Neutrophil (primary cell): ENCODE data around the gene BANF1.
"Not testable (repeated sequence)": the region's sequence is repeated elsewhere in the genome, so short reads cannot be mapped to it uniquely, and the experiment has no call there.

Experiments used
- H3K27ac ChIP-seq: fragments of 200-600 bp; sonication (generic); 2 replicates; pipeline ENCODE4 v1.5.1; 2016; ENCODE audit warnings: mild to moderate bottlenecking, moderate library complexity
- H3K27me3 ChIP-seq: fragments of 200-600 bp; sonication (generic); 2 replicates; pipeline ENCODE4 v1.6.0; 2016; ENCODE audit warnings: mild to moderate bottlenecking
- H3K36me3 ChIP-seq: fragments of 200-600 bp; sonication (generic); 2 replicates; pipeline ENCODE4 v1.5.1; 2017
- H3K4me1 ChIP-seq, 2 experiments: fragments of 200-600 bp in 1 of 2; sonication (generic) in 1 of 2; 1 replicate in 1 of 2; 2 replicates in 1 of 2; pipeline versions ENCODE4 v1.5.1 to v1.6.1; 2013 to 2016; ENCODE audit warnings: low read depth in 1 of 2, low read length in 1 of 2, mild to moderate bottlenecking in 1 of 2, moderate library complexity in 1 of 2; ENCODE audit not compliant: control insufficient read depth in 1 of 2, insufficient read depth in 1 of 2
- H3K4me3 ChIP-seq, 2 experiments: fragments of 200-600 bp in 1 of 2; sonication (generic) in 1 of 2; 1 replicate in 1 of 2; 2 replicates in 1 of 2; pipeline ENCODE4 v1.5.1; 2013 to 2016; ENCODE audit warnings: low read depth in 1 of 2, low read length in 1 of 2, mild to moderate bottlenecking in 1 of 2, moderate library complexity in 1 of 2
- H3K9me3 ChIP-seq: fragments of 200-600 bp; sonication (generic); 2 replicates; pipeline ENCODE4 v1.5.1; 2016
- CTCF ChIP-seq: fragments of 200-600 bp; sonication (generic); IDR thresholded peaks from 2 replicates; pipeline ENCODE4 v1.5.1; 2016; ENCODE audit warnings: antibody characterized with exemption

Gene BANF1

GRCh38 chr11:66016793-66017177 is 14.5 kb downstream of the BANF1 start:
- TF ChIP-seq CTCF, result no peak
- H3K9me3 ChIP-seq, result no peaks in the 10 kb centered on the region
- no peaks in the 10 kb centered on the region for H3K36me3 ChIP-seq
- H3K27ac ChIP-seq, result no peak overlapping the region
- peaks cover 5 to 20% of the 10 kb centered on the region in 2 experiments for H3K4me1 ChIP-seq
- no peak overlapping the region for H3K4me3 ChIP-seq
- peaks cover 23% of the 10 kb centered on the region for H3K27me3 ChIP-seq

- Histone ChIP-seq H3K4me1 (peaks cover 7 to 21% of the 10 kb centered on the region in 2 experiments), H3K36me3 (no peaks in the 10 kb centered on the region), H3K27me3 (peaks cover 19% of the 10 kb centered on the region), H3K27ac (no peak overlapping the region), H3K9me3 (no peaks in the 10 kb centered on the region), H3K4me3 (no peak overlapping the region)
- no peak for TF ChIP-seq CTCF
Measured at GRCh38 chr11:66017321-66017720, 15.0 kb downstream of the BANF1 start.

- Histone ChIP-seq H3K4me1 (peaks cover 8 to 24% of the 10 kb centered on the region in 2 experiments), H3K9me3 (no peaks in the 10 kb centered on the region), H3K27me3 (peaks cover 18% of the 10 kb centered on the region), H3K27ac (no peak overlapping the region), H3K36me3 (no peaks in the 10 kb centered on the region), H3K4me3 (no peak overlapping the region)
- TF ChIP-seq CTCF, result no peak
Measured at GRCh38 chr11:66020212-66020611, 17.9 kb downstream of the BANF1 start.

GRCh38 chr11:66020618-66021357 is 18.5 kb downstream of the BANF1 start:
- TF ChIP-seq CTCF, result no peak
- peaks cover 8 to 24% of the 10 kb centered on the region in 2 experiments for H3K4me1 ChIP-seq
- no peak overlapping the region for H3K4me3 ChIP-seq
- H3K36me3 ChIP-seq, result no peaks in the 10 kb centered on the region
- H3K9me3 ChIP-seq, result no peaks in the 10 kb centered on the region
- H3K27me3 ChIP-seq, result peaks cover 18% of the 10 kb centered on the region
- H3K27ac ChIP-seq, result peak overlapping the region; percentile 29

- Histone ChIP-seq H3K36me3 (no peaks in the 10 kb centered on the region), H3K4me1 (peaks cover 8 to 24% of the 10 kb centered on the region in 2 experiments), H3K27me3 (peaks cover 19% of the 10 kb centered on the region), H3K4me3 (peak overlapping the region in 1 of 2 experiments; percentile 15), H3K9me3 (no peaks in the 10 kb centered on the region), H3K27ac (no peak overlapping the region)
- peak; percentile 95 for TF ChIP-seq CTCF
Measured at GRCh38 chr11:66022401-66023185, 20.3 kb downstream of the BANF1 start.

- H3K36me3 ChIP-seq, result not testable (repeated sequence)
Measured at GRCh38 chr11:66023186-66023440, 20.8 kb downstream of the BANF1 start.

More at GRCh38 chr11:66023186-66023440, 20.8 kb downstream of the BANF1 start:
- H3K4me3 ChIP-seq, H3K27ac ChIP-seq, H3K9me3 ChIP-seq: not testable (repeated sequence)
- Histone ChIP-seq H3K4me1 (peaks cover 8 to 24% of the 10 kb centered on the region in 2 experiments), H3K27me3 (peaks cover 24% of the 10 kb centered on the region)
